ENCODE data around the gene FOXA3. TPM values are rescaled to one million over a fixed set of nuclear protein-coding genes. Genes with fewer than 3 reads are reported as not detected.

The FOXA3 gene
- not detected in 2 replicates for total RNA-seq

DNA sequence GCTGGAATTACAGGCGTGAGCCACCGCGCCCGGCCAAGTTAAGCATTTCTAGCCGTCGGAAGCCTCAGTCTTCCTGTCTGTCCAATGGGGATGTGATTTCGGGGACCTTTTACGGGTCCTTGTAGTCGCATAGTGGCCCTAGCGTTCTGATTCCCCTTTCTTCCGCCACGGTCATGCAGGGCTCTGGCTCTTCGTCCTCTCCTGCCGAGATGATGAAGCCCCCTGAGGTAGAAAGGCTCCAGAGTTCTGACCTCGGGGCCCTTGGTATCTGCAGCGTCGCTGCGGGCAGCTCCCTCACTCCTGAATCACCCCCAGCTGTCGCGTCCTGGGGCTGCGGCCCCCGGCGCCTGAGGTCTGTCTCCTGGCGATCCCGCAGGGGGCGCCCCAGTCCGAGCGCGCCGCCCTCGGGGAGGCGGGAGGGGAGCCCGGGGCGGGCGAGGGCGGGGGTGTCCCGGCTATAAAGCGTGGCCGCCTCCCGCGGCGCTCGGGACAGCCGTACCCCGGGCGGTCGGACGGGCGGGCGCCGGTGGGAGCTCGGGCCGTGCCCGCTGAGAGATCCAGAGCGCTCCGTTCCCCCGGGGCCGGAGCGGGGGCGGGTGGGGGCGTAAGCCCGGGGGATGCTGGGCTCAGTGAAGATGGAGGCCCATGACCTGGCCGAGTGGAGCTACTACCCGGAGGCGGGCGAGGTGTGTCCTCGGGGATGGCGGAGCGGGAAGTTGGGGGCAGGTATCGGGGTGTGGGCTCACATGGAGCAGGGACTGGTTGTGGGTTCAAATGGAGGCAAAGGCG lies at the start of gene FOXA3:
Gene FOXA3, plus strand, starts transcription at position 487 of the 789 bp plus-strand sequence. Its CDS starts 131 bp downstream, at position 618.

DNA sequence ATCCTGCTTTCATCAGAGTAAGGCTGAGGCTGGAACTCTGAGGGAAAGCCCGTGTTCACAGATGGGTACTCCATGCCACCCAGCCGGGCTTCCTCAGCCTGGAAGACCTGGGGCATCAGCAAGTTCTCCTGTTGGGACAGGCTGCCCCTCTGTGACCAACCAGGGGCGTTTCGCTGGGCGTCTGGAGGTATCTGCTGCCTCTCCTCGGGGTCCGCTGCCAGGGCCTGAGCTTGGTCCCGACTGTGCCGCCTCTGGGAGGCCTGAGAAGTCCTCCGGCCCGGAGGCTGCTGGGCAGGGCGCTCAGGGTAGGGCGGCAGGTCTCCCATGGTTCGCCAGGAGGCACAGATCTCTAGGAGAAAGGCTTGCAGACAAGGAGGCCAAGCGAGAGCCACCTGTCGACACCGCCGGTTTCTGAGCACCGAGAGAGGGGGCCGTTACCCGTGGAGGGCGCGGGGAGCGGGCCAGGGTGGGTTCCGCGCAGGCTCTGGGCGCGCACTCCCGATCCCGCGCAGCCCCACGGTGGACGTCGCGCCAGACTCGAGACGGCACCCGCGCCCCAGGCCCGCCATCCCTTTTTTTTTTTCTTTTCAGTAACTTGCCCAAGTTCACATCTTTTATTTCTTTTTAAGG lies 49.2 kb upstream of the FOXA3 start, which contains the start of gene RSPH6A:
Gene RSPH6A, minus strand, starts transcription at position 458 of the 630 bp plus-strand sequence. Its CDS starts 132 bp downstream, at position 326.

DNA sequence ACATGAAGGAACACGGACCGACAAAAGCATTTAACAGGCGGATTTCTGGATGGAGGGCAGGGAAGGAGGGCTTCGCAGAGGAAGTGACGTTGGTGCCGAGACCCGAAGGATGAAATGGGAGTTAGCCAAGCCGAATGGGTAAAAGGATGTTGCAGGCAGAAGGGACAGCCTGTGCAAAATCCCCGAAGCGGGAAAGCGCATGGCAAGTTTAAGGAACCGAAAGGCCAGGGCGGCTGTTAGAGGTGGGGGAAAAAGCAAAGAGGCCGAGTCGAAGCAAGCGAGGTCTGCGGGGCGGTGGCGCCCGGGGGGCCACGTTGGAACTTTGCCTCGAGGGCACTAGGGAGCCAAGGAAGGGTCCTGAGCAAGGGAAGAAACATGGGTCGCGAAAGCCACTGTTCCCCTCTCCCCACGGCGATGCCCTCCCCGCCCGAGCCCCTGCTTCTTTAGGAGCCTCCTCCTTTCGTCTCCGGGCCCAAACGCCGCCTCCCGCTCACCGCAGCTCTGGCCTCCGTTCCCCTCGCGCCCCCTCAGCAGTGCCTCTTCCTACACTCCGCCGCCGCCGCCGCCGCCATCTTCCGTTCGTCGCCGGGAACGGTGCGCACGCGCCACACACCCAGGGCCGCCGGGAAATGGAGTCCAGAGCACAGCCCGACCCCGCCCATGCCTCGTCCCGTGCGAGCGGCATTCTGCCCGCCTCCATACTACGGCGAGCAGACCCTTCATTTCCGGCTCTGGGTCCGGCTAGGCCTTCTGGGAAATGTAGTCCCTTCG lies 1.4 kb upstream of the FOXA3 start, which contains the start of gene SYMPK:
Gene SYMPK, minus strand, starts transcription at position 584 of the 771 bp plus-strand sequence. CDS start 8,652 bp downstream, outside the sequence.

DNA sequence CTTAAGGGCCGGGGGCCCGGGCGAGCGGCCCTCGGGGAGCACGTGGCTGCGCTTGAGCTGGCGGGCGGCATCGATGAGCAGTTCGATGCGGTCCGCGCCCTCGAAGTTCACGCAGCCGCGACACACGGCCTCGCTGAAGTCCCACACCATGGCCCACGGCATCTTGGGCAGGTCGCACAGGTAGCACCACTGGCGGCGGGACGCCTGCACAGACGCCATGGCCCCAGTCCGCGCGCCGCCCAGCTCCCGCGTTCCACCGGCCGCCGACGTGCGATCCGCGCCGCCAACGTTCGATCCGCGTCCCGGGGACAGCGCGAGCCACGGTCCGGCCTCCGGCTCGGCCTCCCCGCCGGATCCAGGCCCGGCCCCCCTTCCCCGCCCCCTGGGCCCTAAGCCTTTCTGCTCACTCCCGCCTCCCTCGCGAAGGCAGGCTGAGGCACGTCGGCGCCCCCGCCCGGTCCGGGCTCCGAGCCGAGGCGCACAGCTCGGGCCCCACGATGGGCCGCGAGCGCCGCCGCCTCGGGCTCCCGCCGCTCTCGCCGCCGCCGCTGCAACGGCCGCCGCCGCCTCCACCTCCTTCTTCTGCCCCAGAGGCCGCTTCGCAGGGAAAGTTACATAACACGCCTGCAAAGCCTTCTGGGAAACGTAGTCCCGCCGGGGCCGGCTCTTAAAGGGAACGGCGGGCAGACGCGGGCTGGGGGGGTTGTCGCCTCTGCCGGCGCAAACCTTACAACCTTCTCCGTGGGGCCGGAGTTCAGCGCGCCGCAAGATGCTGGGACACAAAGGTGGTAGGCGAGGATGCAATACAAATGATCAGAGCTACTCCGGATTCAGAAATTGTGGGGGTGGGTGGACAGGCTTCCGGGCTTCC lies 21.7 kb downstream of the FOXA3 start, which contains the start of gene IRF2BP1:
Gene IRF2BP1, minus strand, starts transcription at position 586 of the 871 bp plus-strand sequence. Its CDS starts 367 bp downstream, at position 219.

DNA sequence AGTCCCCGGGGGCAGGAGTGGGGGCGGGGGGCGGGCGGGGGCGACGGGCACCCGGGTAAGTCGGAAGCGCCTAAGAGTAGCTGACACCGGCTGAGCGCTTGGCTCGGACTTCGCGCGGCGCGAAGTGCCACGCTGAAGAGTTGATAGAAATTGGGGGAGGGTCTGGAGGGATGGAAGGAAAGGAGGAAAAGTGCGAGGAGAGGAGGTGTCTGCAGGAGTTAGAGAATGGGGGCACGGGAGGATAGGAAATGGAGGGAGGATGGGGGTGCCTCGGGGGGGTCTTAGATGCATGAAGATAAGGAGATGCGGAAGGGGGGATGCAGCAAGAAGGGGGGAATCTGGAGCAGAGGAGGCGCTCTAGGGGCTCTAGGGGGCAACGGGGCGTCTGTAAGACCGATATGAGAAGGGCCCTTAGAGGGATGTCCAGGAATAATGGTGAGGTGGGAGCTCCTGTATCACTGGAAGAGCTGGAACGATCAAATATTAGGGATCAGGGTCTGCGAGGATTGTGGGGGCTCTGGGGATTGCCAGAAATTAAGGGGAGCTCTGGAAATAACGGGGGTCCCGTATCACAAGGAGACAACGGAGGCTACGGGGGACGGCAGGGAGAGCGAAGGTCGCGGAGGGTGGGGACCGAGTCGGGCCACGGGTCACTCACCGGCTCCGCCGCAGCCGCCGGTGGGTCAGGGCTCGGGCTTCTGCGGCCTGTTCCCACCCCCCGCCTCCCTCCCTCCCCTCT lies 38.0 kb downstream of the FOXA3 start, which contains the start of gene MYPOP:
Gene MYPOP, minus strand, starts transcription at position 702 of the 739 bp plus-strand sequence. CDS start 840 bp downstream, outside the sequence.

DNA sequence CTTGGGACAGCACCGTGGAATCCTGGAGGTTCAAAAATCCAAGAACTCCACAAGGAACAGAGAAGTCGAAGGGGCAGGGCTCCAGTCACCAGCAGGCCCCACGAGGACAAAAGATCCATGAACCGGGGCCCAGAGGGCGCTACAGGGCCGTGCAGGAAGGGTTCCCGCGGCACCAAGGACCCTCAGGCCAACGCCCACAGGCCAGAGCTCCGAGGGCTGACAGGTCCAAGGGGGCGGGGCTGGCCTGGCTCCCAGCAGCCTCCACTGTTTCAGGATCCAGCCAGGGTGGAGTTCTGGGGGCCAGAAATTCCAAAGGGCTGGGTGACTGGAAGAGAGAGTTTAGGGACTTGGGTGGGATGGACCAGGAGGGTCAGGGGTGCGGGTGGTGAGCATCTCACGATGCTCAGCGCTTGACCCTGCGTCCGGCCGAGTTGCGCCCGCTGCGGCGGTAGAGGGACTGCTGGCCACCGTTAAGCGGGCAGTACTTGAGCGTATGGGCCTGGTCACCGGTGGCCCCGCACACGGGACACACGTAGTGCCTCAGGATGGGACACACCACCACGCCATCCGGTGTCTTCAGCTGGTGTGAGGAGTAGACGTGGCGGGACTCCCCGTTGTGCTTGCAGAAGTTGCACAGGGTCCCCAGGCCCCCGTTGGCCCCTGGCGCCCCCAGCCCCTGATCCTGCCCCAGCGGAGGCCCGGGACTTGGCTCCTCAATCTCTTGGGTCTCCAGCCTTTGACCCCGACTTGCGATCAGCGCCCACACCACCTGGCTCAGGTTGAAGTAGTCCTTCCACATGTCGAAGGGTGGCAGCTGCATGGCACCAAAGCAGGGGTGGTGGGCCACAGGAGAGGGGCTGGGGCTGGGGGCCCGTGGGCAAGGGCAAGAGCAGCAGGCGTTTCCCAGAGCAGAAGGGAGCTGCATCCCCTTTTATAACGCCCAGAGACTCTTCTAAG lies 50.0 kb downstream of the FOXA3 start, which contains the start of gene NANOS2:
Gene NANOS2, minus strand, starts transcription at position 905 of the 957 bp plus-strand sequence. Its CDS starts 85 bp downstream, at position 820.

Other genes with a start within 250 kb of the FOXA3 start
- gene EML2, start 224.9 kb upstream of the FOXA3 start, total RNA-seq: 14.8 and 30.6 TPM in 2 replicates
- 0.09 TPM in 1 of 2 replicates, not detected in the other for gene GIPR, start 196.1 kb upstream of the FOXA3 start, total RNA-seq
- gene SNRPD2, start 172.4 kb upstream of the FOXA3 start, total RNA-seq: 779 and 865 TPM in 2 replicates
- gene QPCTL, start 171.7 kb upstream of the FOXA3 start, total RNA-seq: 7.8 and 9.0 TPM in 2 replicates
- gene FBXO46, start 133.4 kb upstream of the FOXA3 start, total RNA-seq: 3.6 and 5.1 TPM in 2 replicates
- not detected in 2 replicates for gene MEIOSIN, start 130.9 kb upstream of the FOXA3 start, total RNA-seq
- 3.3 and 6.3 TPM in 2 replicates for gene SIX5, start 95.1 kb upstream of the FOXA3 start, total RNA-seq
- 8.0 and 17.6 TPM in 2 replicates for gene DMPK, start 81.8 kb upstream of the FOXA3 start, total RNA-seq
- 22.6 and 31.8 TPM in 2 replicates for gene DMWD, start 71.5 kb upstream of the FOXA3 start, total RNA-seq
- under 0.01 and 0.09 TPM in 2 replicates for gene RSPH6A, start 49.0 kb upstream of the FOXA3 start, total RNA-seq
- 30.4 and 36.5 TPM in 2 replicates for gene SYMPK, start 1.2 kb upstream of the FOXA3 start, total RNA-seq
- gene IRF2BP1, start 21.8 kb downstream of the FOXA3 start, total RNA-seq: 17.7 and 20.6 TPM in 2 replicates
- 0.99 and 1.1 TPM in 2 replicates for gene MYPOP, start 38.3 kb downstream of the FOXA3 start, total RNA-seq
- not detected in 2 replicates for gene NANOS2, start 50.5 kb downstream of the FOXA3 start, total RNA-seq
- gene NOVA2, start 109.5 kb downstream of the FOXA3 start, total RNA-seq: 4.7 and 6.0 TPM in 2 replicates
- gene CCDC61, start 131.1 kb downstream of the FOXA3 start, total RNA-seq: 7.2 and 8.3 TPM in 2 replicates
- not detected in 2 replicates for gene PGLYRP1, start 158.7 kb downstream of the FOXA3 start, total RNA-seq
- gene IGFL4, start 176.7 kb downstream of the FOXA3 start, total RNA-seq: not detected in 2 replicates

Measured in endothelial cell of coronary artery (primary cell).